GM18526 (cell line): ENCODE data around the gene DAZ1.
"Not testable (repeated sequence)": the region's sequence is repeated elsewhere in the genome, so short reads cannot be mapped to it uniquely, and the experiment has no call there.

Experiments
- POLR2A ChIP-seq: IDR thresholded peaks from 3 replicates; pipeline ENCODE4 v1.6.1; 2011; ENCODE audit not compliant: insufficient read length; ENCODE audit errors: extremely low read depth

The DAZ1 gene

GRCh38 chrY:23198908-23199307, at the start of gene DAZ1:
Gene DAZ1 (minus strand): TSS chrY:23199008. CDS start chrY:23198800, 208 bp downstream.
- TF ChIP-seq POLR2A: not testable (repeated sequence)

GRCh38 chrY:23219233-23219632, 20.4 kb upstream of the DAZ1 start, which contains the start of gene DAZ2:
Gene DAZ2 (plus strand): TSS chrY:23219533. CDS start chrY:23219741, 208 bp downstream.
- TF ChIP-seq POLR2A: not testable (repeated sequence)
